Cardiac muscle cell (in vitro differentiated cells and primary cell): ENCODE data around the gene RERE. TPM values are rescaled to one million over a fixed set of nuclear protein-coding genes. Genes with fewer than 3 reads are reported as not detected.

Experiments
- DNase-seq, 2 donors: peaks; one replicate each; pipeline versions ENCODE4 v3.0.0 to v3.0.0-alpha.2; 2010 to 2017; ENCODE audit warnings: low read depth in 1 of 2, low spot score in 1 of 2
- H3K27ac ChIP-seq: fragments of 200-600 bp; sonication (generic); 2 replicates; pipeline ENCODE4 v1.5.1; 2016
- H3K27me3 ChIP-seq: fragments of 200-600 bp; sonication (generic); 2 replicates; pipeline ENCODE4 v1.6.0; 2016; ENCODE audit warnings: control low read depth
- H3K36me3 ChIP-seq: fragments of 200-600 bp; sonication (generic); 2 replicates; pipeline ENCODE4 v1.5.1; 2016; ENCODE audit warnings: control low read depth
- H3K4me1 ChIP-seq: fragments of 200-600 bp; sonication (generic); 2 replicates; pipeline ENCODE4 v1.8.1; 2017; ENCODE audit warnings: low read depth, mild to moderate bottlenecking, mixed run types
- H3K4me3 ChIP-seq: fragments of 200-600 bp; sonication (generic); 2 replicates; pipeline ENCODE4 v1.5.1; 2016; ENCODE audit warnings: mild to moderate bottlenecking
- H3K9me3 ChIP-seq: fragments of 200-600 bp; sonication (generic); 2 replicates; pipeline ENCODE4 v1.5.1; 2017; ENCODE audit warnings: low read depth, mild to moderate bottlenecking, control low read depth
- polyA plus RNA-seq: library from polyadenylated mRNA; unstranded; fragments of >200 nt; fragmentation: Nextera tagmentation; extraction: Ambion mirVana; gene quantifications from 2 replicates; pipeline ENCODE4 v1.2.1, GENCODE V29; 2016
- total RNA-seq: library from RNA; depleted of rRNA; stranded (reverse); fragments of >200 nt; gene quantifications from 2 replicates; pipeline ENCODE4 v1.2.3, GENCODE V29; 2016
- TF ChIP-seq, protein P1 (sequence below): IDR thresholded peaks from 2 replicates; pipeline ENCODE4 v1.5.1; 2012; ENCODE audit warnings: low read depth, mild to moderate bottlenecking, low read length

Gene RERE
- total and polyA plus RNA-seq, 2 experiments from 2014 or later, result 72.5 to 81.0 TPM

DNA sequence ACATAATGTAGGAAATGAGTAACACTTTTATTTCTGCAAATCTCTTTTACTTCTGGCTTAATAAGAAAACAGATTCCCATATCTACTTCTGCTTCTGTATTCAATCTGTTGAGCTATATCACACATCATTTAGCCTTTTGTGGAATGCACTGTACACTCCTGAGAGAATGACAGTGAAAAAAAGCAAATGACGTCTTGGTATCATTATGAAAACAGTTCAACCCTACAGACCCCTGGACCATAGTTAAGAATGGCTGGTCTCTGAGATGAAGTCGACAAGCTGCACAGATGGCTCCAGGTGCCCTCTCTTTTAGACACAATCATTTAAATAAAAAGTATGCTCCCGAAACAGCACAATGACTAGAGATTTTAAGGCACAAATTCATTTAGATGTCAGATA is 247.0 kb downstream of the RERE start:
- peaks cover 38% of the 10 kb centered on the region for H3K4me1 ChIP-seq
- H3K9me3 ChIP-seq, result no peaks in the 10 kb centered on the region
- H3K27me3 ChIP-seq, result no peaks in the 10 kb centered on the region
- peak overlapping the region; percentile 81 for H3K27ac ChIP-seq
- no peak overlapping the region for H3K4me3 ChIP-seq
- TF ChIP-seq, protein P1, sequence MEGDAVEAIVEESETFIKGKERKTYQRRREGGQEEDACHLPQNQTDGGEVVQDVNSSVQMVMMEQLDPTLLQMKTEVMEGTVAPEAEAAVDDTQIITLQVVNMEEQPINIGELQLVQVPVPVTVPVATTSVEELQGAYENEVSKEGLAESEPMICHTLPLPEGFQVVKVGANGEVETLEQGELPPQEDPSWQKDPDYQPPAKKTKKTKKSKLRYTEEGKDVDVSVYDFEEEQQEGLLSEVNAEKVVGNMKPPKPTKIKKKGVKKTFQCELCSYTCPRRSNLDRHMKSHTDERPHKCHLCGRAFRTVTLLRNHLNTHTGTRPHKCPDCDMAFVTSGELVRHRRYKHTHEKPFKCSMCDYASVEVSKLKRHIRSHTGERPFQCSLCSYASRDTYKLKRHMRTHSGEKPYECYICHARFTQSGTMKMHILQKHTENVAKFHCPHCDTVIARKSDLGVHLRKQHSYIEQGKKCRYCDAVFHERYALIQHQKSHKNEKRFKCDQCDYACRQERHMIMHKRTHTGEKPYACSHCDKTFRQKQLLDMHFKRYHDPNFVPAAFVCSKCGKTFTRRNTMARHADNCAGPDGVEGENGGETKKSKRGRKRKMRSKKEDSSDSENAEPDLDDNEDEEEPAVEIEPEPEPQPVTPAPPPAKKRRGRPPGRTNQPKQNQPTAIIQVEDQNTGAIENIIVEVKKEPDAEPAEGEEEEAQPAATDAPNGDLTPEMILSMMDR, result no peak
- no peak for DNase-seq
- no peaks in the 10 kb centered on the region for H3K36me3 ChIP-seq

- Histone ChIP-seq H3K36me3 (no peaks in the 10 kb centered on the region), H3K27me3 (no peaks in the 10 kb centered on the region), H3K9me3 (no peaks in the 10 kb centered on the region), H3K27ac (no peak overlapping the region), H3K4me3 (no peak overlapping the region), H3K4me1 (peaks cover 44% of the 10 kb centered on the region)
- no peak for DNase-seq
- TF ChIP-seq, protein P1, result no peak
These were observed 248.2 kb downstream of the RERE start for GRCh38 chr1:8569242-8569641.

- Histone ChIP-seq H3K27me3 (no peaks in the 10 kb centered on the region), H3K36me3 (no peaks in the 10 kb centered on the region), H3K4me1 (peaks cover 48% of the 10 kb centered on the region), H3K4me3 (no peak overlapping the region), H3K9me3 (no peaks in the 10 kb centered on the region), H3K27ac (peak overlapping the region; percentile 69)
- DNase-seq, result no peak
- TF ChIP-seq, protein P1, result no peak
These were observed 248.6 kb downstream of the RERE start for GRCh38 chr1:8568837-8569236.

DNA sequence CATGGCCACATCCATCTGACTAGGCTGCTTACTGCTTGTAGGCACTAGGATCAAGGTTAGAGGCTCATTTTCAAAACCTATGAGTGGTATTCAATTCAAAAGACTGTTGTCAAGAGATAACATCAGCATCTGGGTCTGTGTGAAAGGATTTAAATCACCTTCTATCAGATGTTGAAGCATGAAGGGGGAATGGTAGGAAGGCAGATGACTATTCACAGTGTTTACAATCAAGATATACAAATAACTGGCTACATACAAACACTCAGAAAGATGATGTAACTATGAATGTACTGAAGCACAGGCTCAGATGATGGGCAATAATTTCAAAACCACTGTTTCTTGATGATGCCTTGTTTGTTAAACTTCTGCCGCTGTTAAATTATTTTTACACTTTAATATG is 250.3 kb downstream of the RERE start:
- Histone ChIP-seq H3K27ac (peak overlapping the region; percentile 69), H3K4me3 (no peak overlapping the region)
- TF ChIP-seq, protein P1, result no peak

DNA sequence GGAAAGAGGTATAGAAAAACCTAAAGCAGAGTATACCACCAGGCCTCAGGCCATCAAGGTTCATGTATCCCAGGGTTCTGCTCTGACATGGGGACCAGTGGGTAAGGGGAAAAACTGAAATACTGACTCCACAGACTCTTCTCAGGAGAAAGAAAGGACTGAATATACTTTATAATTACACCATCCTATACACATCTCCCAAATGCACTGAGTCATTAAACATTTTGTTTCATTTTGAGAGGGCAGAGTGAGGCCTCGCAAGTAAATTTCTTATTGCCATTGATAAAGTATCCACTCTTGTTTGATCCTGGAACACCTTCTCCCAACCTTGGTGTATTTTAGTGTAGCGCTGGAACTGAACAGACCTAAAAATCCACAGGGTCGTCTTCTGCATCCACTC is 251.6 kb downstream of the RERE start:
- TF ChIP-seq, protein P1, result no peak
- H3K9me3 ChIP-seq, result no peaks in the 10 kb centered on the region
- no peak overlapping the region for H3K4me3 ChIP-seq
- no peaks in the 10 kb centered on the region for H3K27me3 ChIP-seq
- no peaks in the 10 kb centered on the region for H3K36me3 ChIP-seq
- H3K27ac ChIP-seq, result peak overlapping the region; percentile 46
- peaks cover 47% of the 10 kb centered on the region for H3K4me1 ChIP-seq
- no peak for DNase-seq

More for the DNA sequence above, 250.3 kb downstream of the RERE start:
- Histone ChIP-seq H3K27me3 (no peaks in the 10 kb centered on the region), H3K9me3 (no peaks in the 10 kb centered on the region), H3K36me3 (no peaks in the 10 kb centered on the region), H3K4me1 (peaks cover 55% of the 10 kb centered on the region)
- DNase-seq, result no peak
